B cell (primary cell): ENCODE measurements around the gene ZBTB8A.

Experiments
- EZH2 ChIP-seq: IDR thresholded peaks from 2 replicates; pipeline ENCODE4 v1.6.1; 2012; ENCODE audit warnings: borderline replicate concordance, low read depth, mild to moderate bottlenecking, moderate library complexity, low read length; ENCODE audit not compliant: insufficient read depth, poor library complexity, severe bottlenecking
- TF ChIP-seq, protein P1 (sequence below): fragments of 200-600 bp; IDR thresholded peaks from one replicate; pipeline ENCODE4 v1.8.0; 2022; ENCODE audit warnings: antibody characterized with exemption, mild to moderate bottlenecking

DNA sequence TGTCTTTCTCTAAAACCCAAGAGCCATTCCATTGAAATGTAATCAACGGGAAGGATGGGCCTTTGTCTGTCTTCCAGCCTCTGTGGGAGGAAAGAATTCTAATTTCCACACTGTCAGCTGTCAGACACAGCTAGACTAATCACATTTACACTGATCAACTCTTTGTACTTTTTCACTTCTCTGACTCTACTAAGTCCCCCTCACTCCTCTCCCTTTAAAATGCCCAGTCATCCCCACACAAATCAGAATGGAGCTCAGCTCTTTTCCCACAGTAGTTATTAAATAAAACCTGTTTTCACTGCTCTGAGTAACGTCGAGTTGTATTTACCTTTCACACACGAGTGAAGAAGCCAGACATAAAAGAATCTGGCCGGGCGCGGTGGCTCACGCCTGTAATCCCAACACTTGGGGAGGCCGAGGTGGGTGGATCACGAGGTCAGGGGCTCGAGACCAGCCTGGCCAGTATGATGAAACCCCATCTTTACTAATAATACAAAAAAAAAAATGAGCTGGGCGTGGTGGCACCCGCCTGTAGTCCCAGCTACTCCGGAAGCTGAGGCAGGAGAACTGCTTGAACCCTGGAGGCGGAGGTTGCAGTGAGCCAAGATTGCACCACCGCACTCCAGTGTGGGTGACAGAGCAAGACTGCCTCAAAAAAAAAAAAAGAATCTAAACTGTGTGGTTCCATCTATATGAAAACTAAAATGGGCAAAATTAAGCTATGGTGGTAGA is 97.9 kb downstream of the ZBTB8A start:
- TF ChIP-seq, protein P1, sequence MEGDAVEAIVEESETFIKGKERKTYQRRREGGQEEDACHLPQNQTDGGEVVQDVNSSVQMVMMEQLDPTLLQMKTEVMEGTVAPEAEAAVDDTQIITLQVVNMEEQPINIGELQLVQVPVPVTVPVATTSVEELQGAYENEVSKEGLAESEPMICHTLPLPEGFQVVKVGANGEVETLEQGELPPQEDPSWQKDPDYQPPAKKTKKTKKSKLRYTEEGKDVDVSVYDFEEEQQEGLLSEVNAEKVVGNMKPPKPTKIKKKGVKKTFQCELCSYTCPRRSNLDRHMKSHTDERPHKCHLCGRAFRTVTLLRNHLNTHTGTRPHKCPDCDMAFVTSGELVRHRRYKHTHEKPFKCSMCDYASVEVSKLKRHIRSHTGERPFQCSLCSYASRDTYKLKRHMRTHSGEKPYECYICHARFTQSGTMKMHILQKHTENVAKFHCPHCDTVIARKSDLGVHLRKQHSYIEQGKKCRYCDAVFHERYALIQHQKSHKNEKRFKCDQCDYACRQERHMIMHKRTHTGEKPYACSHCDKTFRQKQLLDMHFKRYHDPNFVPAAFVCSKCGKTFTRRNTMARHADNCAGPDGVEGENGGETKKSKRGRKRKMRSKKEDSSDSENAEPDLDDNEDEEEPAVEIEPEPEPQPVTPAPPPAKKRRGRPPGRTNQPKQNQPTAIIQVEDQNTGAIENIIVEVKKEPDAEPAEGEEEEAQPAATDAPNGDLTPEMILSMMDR, result no peak
- TF ChIP-seq EZH2, result no peak
